GM13976 (cell line): ENCODE data around the gene PRF1.

ENCODE experiments used
- DNase-seq: peaks from one replicate; pipeline ENCODE4 v3.0.0; 2012; ENCODE audit warnings: low spot score
- in situ Hi-C: fragments of 300-500 bp; cut with MboI; formaldehyde crosslinking; loops from one replicate; pipeline ENCODE4 v1.12.0; 2022; ENCODE audit warnings: low sequenced_read_pairs, mixed read lengths, inconsistent platforms; ENCODE audit not compliant: unreplicated experiment
- TF ChIP-seq, protein P1 (sequence below): IDR thresholded peaks from 2 replicates; pipeline ENCODE4 v1.5.1; 2012; ENCODE audit warnings: borderline replicate concordance, mild to moderate bottlenecking; ENCODE audit not compliant: insufficient read depth; ENCODE audit errors: extremely low read depth, missing control alignments, control extremely low read depth

PRF1 gene

GRCh38 chr10:70594161-70594560 is 8.4 kb downstream of the PRF1 start:
- no peak for DNase-seq
- TF ChIP-seq, protein P1, sequence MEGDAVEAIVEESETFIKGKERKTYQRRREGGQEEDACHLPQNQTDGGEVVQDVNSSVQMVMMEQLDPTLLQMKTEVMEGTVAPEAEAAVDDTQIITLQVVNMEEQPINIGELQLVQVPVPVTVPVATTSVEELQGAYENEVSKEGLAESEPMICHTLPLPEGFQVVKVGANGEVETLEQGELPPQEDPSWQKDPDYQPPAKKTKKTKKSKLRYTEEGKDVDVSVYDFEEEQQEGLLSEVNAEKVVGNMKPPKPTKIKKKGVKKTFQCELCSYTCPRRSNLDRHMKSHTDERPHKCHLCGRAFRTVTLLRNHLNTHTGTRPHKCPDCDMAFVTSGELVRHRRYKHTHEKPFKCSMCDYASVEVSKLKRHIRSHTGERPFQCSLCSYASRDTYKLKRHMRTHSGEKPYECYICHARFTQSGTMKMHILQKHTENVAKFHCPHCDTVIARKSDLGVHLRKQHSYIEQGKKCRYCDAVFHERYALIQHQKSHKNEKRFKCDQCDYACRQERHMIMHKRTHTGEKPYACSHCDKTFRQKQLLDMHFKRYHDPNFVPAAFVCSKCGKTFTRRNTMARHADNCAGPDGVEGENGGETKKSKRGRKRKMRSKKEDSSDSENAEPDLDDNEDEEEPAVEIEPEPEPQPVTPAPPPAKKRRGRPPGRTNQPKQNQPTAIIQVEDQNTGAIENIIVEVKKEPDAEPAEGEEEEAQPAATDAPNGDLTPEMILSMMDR, result no peak
- in situ Hi-C loops, result no loop called here

GRCh38 chr10:70593513-70593890 is 9.0 kb downstream of the PRF1 start:
- no peak for DNase-seq
- in situ Hi-C loops, result no loop called here
- TF ChIP-seq, protein P1, result no peak

DNA sequence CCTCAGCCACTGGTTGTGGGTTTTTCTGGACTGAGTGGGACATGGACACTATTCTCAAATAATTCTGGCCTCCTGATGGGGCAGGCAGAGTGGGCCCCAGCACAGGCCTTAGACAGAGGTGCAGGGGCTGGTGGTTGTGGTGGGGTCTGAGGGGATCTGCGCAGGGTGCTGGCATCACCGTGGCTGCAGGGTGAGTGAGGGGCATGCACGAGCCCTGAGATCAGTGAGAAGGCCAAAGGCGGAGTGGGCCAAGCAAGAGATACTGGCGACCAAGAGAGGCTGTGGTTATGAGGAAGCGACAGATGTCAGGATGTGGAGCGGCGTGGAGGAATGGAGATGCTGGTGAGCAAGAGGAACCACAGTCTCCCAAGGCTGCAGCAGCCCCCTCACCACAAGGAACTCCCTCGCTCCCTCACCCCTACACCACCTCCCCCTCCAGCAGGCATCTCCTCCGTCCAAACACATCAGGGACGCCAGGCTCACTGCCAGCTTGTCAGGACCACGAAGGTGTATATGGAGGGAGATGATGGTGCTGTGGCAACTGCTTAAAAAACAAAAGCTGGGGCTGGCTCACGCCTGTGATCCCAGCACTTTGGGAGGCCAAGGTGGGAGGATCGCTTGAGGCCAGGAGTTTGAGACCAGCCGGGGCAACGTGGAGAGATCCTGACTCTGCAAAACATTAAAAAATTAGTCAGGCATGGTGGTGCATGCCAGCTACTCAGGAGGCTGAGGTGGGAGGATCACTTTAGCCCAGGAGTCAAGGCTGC is 9.6 kb downstream of the PRF1 start:
- in situ Hi-C loops, result no loop called here
- TF ChIP-seq, protein P1, result no peak
- no peak for DNase-seq

DNA sequence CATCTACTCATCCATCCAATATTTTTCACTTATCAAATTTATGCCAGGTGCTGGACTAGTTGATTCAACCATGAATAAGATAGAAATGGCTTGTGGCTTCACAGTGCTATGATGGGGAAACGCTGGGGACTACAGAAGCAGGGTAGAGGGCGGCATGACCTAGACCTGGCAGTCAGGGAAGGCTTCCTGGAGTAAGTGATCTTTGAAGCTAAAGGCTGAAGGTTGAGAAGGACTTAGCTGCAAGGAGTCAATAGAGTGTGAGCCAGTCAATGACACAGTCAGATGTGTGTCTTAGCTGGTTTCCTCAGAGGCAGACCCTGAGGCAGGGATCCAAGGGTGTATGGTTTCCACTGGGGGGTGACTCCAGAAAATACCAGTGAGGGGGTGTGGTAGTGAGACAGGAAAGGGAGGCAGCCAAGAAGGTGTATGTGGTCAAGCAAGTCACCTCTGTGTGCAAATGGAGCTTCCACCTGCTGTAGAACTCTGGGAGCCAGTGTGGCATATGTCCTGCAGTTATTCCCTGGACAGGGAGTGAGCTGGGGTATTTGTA is 10.3 kb downstream of the PRF1 start:
- DNase-seq, result no peak
- TF ChIP-seq, protein P1, result no peak
- in situ Hi-C loops, result no loop called here

- in situ Hi-C loops, result no loop called here
- no peak for DNase-seq
- TF ChIP-seq, protein P1, result no peak
Observed at GRCh38 chr10:70590655-70591416, 11.7 kb downstream of the PRF1 start.

DNA sequence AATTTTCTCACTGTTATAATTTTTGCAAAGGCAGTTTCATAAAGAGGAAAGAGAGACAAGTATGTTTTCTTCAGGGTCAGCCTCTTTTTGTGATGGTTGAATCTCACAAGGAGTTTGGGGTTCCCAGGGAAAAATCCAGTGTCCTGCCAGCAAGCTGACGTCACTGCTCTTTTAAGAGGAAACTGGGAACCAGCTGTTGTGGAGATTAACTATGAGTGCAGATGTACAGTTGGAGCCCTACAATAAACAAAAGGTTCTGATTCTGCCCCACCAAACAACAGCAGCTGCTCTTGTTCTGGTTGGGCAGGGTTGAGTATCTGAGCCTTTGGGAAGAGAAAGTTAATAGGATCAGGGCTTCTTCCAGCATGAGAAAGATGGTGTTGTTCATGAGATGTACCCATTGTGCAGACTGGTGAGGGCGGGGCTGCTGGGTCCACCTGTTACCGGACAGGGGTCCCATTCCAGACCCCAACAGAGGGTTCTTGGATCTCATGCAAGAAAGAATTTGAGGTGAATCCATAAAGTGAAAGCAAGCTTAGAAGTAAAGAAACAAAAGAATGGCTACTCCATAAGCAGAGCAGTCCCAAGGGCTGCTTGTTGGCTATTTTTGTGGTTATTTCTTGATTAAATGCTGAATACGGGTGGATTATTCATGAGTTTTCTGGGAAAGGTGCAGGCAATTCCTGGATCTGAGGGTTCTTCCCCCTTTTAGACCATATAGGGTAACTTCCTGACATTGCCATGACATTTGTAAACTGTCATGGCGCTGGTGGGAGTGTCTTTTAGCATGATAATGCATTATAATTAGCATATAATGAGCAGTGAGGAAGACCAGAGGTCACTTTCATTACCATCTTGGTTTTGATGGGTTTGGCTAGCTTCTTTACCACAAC is 12.5 kb downstream of the PRF1 start:
- in situ Hi-C loops, result no loop called here
- DNase-seq, result no peak

More for the DNA sequence above, 12.5 kb downstream of the PRF1 start:
- TF ChIP-seq, protein P1, result no peak
